Measurements from ENCODE around the gene ARHGAP42.

Gene ARHGAP42

GRCh38 chr11:100956351-100956750 is 269.3 kb downstream of the ARHGAP42 start:
- no peak for TF ChIP-seq MYC (IDR thresholded peaks at IDR 0.05; ENCODE audit: low read depth, low read length)
- no peak for TF ChIP-seq POLR2A (IDR thresholded peaks at IDR 0.05; ENCODE audit: extremely low read depth, insufficient read length)
- TF ChIP-seq CTCF (IDR thresholded peaks at IDR 0.05; ENCODE audit: low read depth, low read length), result no peak
- no peak for TF ChIP-seq MAX (IDR thresholded peaks at IDR 0.05; ENCODE audit: low read depth, low read length)
- H3K4me3 ChIP-seq (ENCODE audit: low read depth, low read length), result no peak overlapping the region
- no peak for DNase-seq (ENCODE audit: low read depth)

- TF ChIP-seq CTCF (IDR thresholded peaks at IDR 0.05; ENCODE audit: low read depth, low read length) (no peak), POLR2A (IDR thresholded peaks at IDR 0.05; ENCODE audit: extremely low read depth, insufficient read length) (no peak), MAX (IDR thresholded peaks at IDR 0.05; ENCODE audit: low read depth, low read length) (no peak), MYC (IDR thresholded peaks at IDR 0.05; ENCODE audit: low read depth, low read length) (no peak)
- no peak for DNase-seq (ENCODE audit: low read depth)
- no peak overlapping the region for H3K4me3 ChIP-seq (ENCODE audit: low read depth, low read length)
Measured at GRCh38 chr11:100957499-100957898, 270.4 kb downstream of the ARHGAP42 start.

GRCh38 chr11:100961633-100962032 is 274.5 kb downstream of the ARHGAP42 start:
- TF ChIP-seq CTCF (IDR thresholded peaks at IDR 0.05; ENCODE audit: low read depth, low read length) (no peak), MAX (IDR thresholded peaks at IDR 0.05; ENCODE audit: low read depth, low read length) (no peak), MYC (IDR thresholded peaks at IDR 0.05; ENCODE audit: low read depth, low read length) (no peak), POLR2A (IDR thresholded peaks at IDR 0.05; ENCODE audit: extremely low read depth, insufficient read length) (no peak)
- DNase-seq (ENCODE audit: low read depth), result no peak
- no peak overlapping the region for H3K4me3 ChIP-seq (ENCODE audit: low read depth, low read length)

GRCh38 chr11:100963375-100963774 is 276.3 kb downstream of the ARHGAP42 start:
- TF ChIP-seq MYC (IDR thresholded peaks at IDR 0.05; ENCODE audit: low read depth, low read length) (no peak), MAX (IDR thresholded peaks at IDR 0.05; ENCODE audit: low read depth, low read length) (no peak), CTCF (IDR thresholded peaks at IDR 0.05; ENCODE audit: low read depth, low read length) (no peak), POLR2A (IDR thresholded peaks at IDR 0.05; ENCODE audit: extremely low read depth, insufficient read length) (no peak)
- DNase-seq (ENCODE audit: low read depth), result no peak
- H3K4me3 ChIP-seq (ENCODE audit: low read depth, low read length), result no peak overlapping the region

GRCh38 chr11:100964435-100964834 is 277.3 kb downstream of the ARHGAP42 start:
- TF ChIP-seq POLR2A (IDR thresholded peaks at IDR 0.05; ENCODE audit: extremely low read depth, insufficient read length) (no peak), CTCF (IDR thresholded peaks at IDR 0.05; ENCODE audit: low read depth, low read length) (no peak), MAX (IDR thresholded peaks at IDR 0.05; ENCODE audit: low read depth, low read length) (no peak), MYC (IDR thresholded peaks at IDR 0.05; ENCODE audit: low read depth, low read length) (no peak)
- DNase-seq (ENCODE audit: low read depth), result no peak
- no peak overlapping the region for H3K4me3 ChIP-seq (ENCODE audit: low read depth, low read length)

GRCh38 chr11:100965346-100965745 is 278.3 kb downstream of the ARHGAP42 start:
- no peak for TF ChIP-seq CTCF (IDR thresholded peaks at IDR 0.05; ENCODE audit: low read depth, low read length)
- no peak for TF ChIP-seq POLR2A (IDR thresholded peaks at IDR 0.05; ENCODE audit: extremely low read depth, insufficient read length)
- no peak for TF ChIP-seq MAX (IDR thresholded peaks at IDR 0.05; ENCODE audit: low read depth, low read length)
- no peak for TF ChIP-seq MYC (IDR thresholded peaks at IDR 0.05; ENCODE audit: low read depth, low read length)
- no peak for DNase-seq (ENCODE audit: low read depth)
- no peak overlapping the region for H3K4me3 ChIP-seq (ENCODE audit: low read depth, low read length)
